CD4-positive, alpha-beta memory T cell (primary cell): ENCODE data around the gene NEIL3. TPM values are rescaled to one million over a fixed set of nuclear protein-coding genes. Genes with fewer than 3 reads are reported as not detected.
A peak's percentile ranks its signal among the peaks of the same experiment; 100 is the strongest.

Experiments used
- CTCF ChIA-PET: fragments of 350-600 bp; sonication (Branson Sonifier 250); formaldehyde crosslinking; loops from one replicate; lab custom pipeline; 2021; ENCODE audit warnings: inconsistent platforms; ENCODE audit not compliant: partially characterized antibody; lab: Charles Lee
- POLR2A ChIA-PET: fragments of 350-600 bp; sonication (Branson Sonifier 250); formaldehyde crosslinking; loops from one replicate; lab custom pipeline; 2021; ENCODE audit not compliant: partially characterized antibody; lab: Charles Lee
- DNase-seq, 5 donors: peaks; one replicate each; pipeline versions ENCODE4 v3.0.0 to v3.0.0-alpha.2; 2020 to 2022; ENCODE audit warnings: mixed read lengths in 1 of 5
- H3K27ac ChIP-seq: one replicate; pipeline ENCODE4 v1.7.0; 2013; ENCODE audit warnings: low read depth, low read length
- H3K27me3 ChIP-seq: 2 replicates; pipeline ENCODE4 v1.7.0; 2013; ENCODE audit warnings: mild to moderate bottlenecking, low read length, moderate library complexity; ENCODE audit not compliant: insufficient read depth
- H3K36me3 ChIP-seq: 2 replicates; pipeline ENCODE4 v1.7.0; 2013; ENCODE audit warnings: mild to moderate bottlenecking, low read length, moderate library complexity; ENCODE audit not compliant: insufficient read depth
- H3K4me1 ChIP-seq: 2 replicates; pipeline ENCODE4 v1.7.0; 2013; ENCODE audit warnings: mild to moderate bottlenecking, low read length, moderate library complexity; ENCODE audit not compliant: insufficient read depth
- H3K4me3 ChIP-seq, 2 donors: one replicate each; pipeline ENCODE4 v1.7.0; 2013; ENCODE audit warnings: low read length in 2 of 2, mild to moderate bottlenecking in 1 of 2
- H3K9me3 ChIP-seq, 2 donors: one replicate each; pipeline ENCODE4 v1.7.0; 2013; ENCODE audit warnings: low read length in 2 of 2, control low read depth in 1 of 2; ENCODE audit not compliant: control insufficient read depth in 1 of 2
- H3K27ac Mint-ChIP-seq, 7 donors: one replicate each; pipeline ENCODE4 v1.8.0; 2020 to 2021; ENCODE audit warnings: mixed read lengths in 7 of 7, mild to moderate bottlenecking in 6 of 7, inconsistent platforms in 3 of 7, moderate library complexity in 3 of 7
- H3K27me3 Mint-ChIP-seq, 2 donors: one replicate each; pipeline ENCODE4 v1.8.0; 2020 to 2021; ENCODE audit warnings: mixed read lengths in 2 of 2
- H3K36me3 Mint-ChIP-seq, 2 donors: one replicate each; pipeline ENCODE4 v1.8.0; 2020 to 2021; ENCODE audit warnings: mixed read lengths in 2 of 2, inconsistent platforms in 1 of 2, mild to moderate bottlenecking in 1 of 2
- H3K4me1 Mint-ChIP-seq, 4 donors: one replicate each; pipeline ENCODE4 v1.8.0; 2020 to 2021; ENCODE audit warnings: mixed read lengths in 4 of 4, mild to moderate bottlenecking in 1 of 4
- H3K4me3 Mint-ChIP-seq, 8 donors: one replicate each; pipeline ENCODE4 v1.8.0; 2020 to 2021; ENCODE audit warnings: mixed read lengths in 8 of 8, mild to moderate bottlenecking in 7 of 8, moderate library complexity in 6 of 8, inconsistent platforms in 3 of 8
- H3K9me3 Mint-ChIP-seq, 8 donors: one replicate each; pipeline ENCODE4 v1.8.0; 2020 to 2021; ENCODE audit warnings: mixed read lengths in 8 of 8, mild to moderate bottlenecking in 5 of 8, inconsistent platforms in 3 of 8, moderate library complexity in 1 of 8
- intact Hi-C: fragments of 100-400 bp; cut with micrococcal nuclease; formaldehyde crosslinking; loops from one replicate; pipeline ENCODE4 v1.15.1; 2023
- polyA plus RNA-seq, 2 donors: library from polyadenylated mRNA; unstranded; fragments of 300-500 nt; fragmentation: Illumina TruSeq; gene quantifications; one replicate each; pipeline ENCODE4 v1.2.3, GENCODE V29; 2021
- total RNA-seq, 2 experiments: library from RNA; stranded (reverse); gene quantifications; one replicate each; pipeline ENCODE4 v1.2.3, GENCODE V29; 2021

Gene NEIL3
- total and polyA plus RNA-seq, 4 experiments from 2014 or later: 0.10 to 0.17 (median 0.15) TPM; not detected in 1

GRCh38 chr4:177313263-177313662 lies 3.6 kb downstream of the NEIL3 start:
- peaks cover 66% of the 10 kb centered on the region for H3K4me1 ChIP-seq
- Mint-ChIP-seq H3K4me1 (peaks cover 35 to 72% (median 44%) of the 10 kb centered on the region in 4 donors), H3K36me3 (peaks cover 0 to 3% of the 10 kb centered on the region in 2 donors)

GRCh38 chr4:177315767-177316464 lies 6.2 kb downstream of the NEIL3 start:
- Mint-ChIP-seq H3K27ac (peak overlapping the region; percentile 1 to 88 (median 68)), H3K36me3 (no peaks in the 10 kb centered on the region), H3K4me3 (peak overlapping the region; percentile 65 to 89 (median 82)), H3K9me3 (no peaks in the 10 kb centered on the region), H3K4me1 (peaks cover 44 to 76% (median 51%) of the 10 kb centered on the region in 4 donors), H3K27me3 (no peaks in the 10 kb centered on the region)
- POLR2A ChIA-PET: interaction anchor here (1.3 to 1.8 kb wide), 2 partner anchors 9 to 126 kb away, joined by 3 to 12 read pairs; partner anchors contain the start of gene AGA
- CTCF ChIA-PET: no interaction called here
- intact Hi-C loops: no loop called here
- Histone ChIP-seq H3K9me3 (no peaks in the 10 kb centered on the region), H3K36me3 (no peaks in the 10 kb centered on the region), H3K4me1 (peaks cover 64% of the 10 kb centered on the region), H3K27me3 (no peaks in the 10 kb centered on the region), H3K27ac (peak overlapping the region; percentile 44), H3K4me3 (peak overlapping the region; percentile 45 to 62)
- peak in 2 of 5 donors; percentile 8 to 25 for DNase-seq

More at GRCh38 chr4:177313263-177313662, 3.6 kb downstream of the NEIL3 start:
- intact Hi-C loops: no loop called here
- Histone ChIP-seq H3K36me3 (no peaks in the 10 kb centered on the region), H3K9me3 (no peaks in the 10 kb centered on the region), H3K27me3 (no peaks in the 10 kb centered on the region), H3K4me3 (no peak overlapping the region), H3K27ac (no peak overlapping the region)
- POLR2A ChIA-PET: no interaction called here
- Mint-ChIP-seq H3K27ac (no peak overlapping the region), H3K9me3 (no peaks in the 10 kb centered on the region), H3K4me3 (peak overlapping the region in 1 of 8 donors; percentile 21), H3K27me3 (no peaks in the 10 kb centered on the region)
- CTCF ChIA-PET: interaction anchor here (1.5 kb wide), 1 partner anchor 11 kb away, joined by 3 read pairs; no protein-coding TSS in a partner anchor
- no peak for DNase-seq

- Histone ChIP-seq H3K4me3 (no peak overlapping the region), H3K4me1 (peaks cover 71% of the 10 kb centered on the region), H3K9me3 (no peaks in the 10 kb centered on the region), H3K27ac (no peak overlapping the region), H3K36me3 (no peaks in the 10 kb centered on the region), H3K27me3 (no peaks in the 10 kb centered on the region)
- Mint-ChIP-seq H3K4me1 (peaks cover 46 to 77% (median 66%) of the 10 kb centered on the region in 4 donors), H3K9me3 (no peaks in the 10 kb centered on the region), H3K36me3 (no peaks in the 10 kb centered on the region), H3K27me3 (no peaks in the 10 kb centered on the region), H3K27ac (peak overlapping the region in 5 of 7 donors; percentile 8 to 68 (median 46)), H3K4me3 (peak overlapping the region; percentile 13 to 63 (median 46))
- POLR2A ChIA-PET: interaction anchor here (1.4 to 5.1 kb wide), 2 partner anchors 11 kb away, joined by 5 to 41 read pairs; partner anchors contain the start of gene NEIL3
- CTCF ChIA-PET: interaction anchor here (0.7 to 2.0 kb wide), 6 partner anchors 12 to 70 kb away, joined by 3 to 5 read pairs (median 4); no protein-coding TSS in a partner anchor
- no peak for DNase-seq
- intact Hi-C loops: loop anchor here (5.0 kb wide), 1 partner anchor 998 kb away; no protein-coding TSS in a partner anchor
Observed at GRCh38 chr4:177320721-177321120, 11.0 kb downstream of the NEIL3 start.

GRCh38 chr4:177321647-177322046 lies 12.0 kb downstream of the NEIL3 start:
- H3K4me1 Mint-ChIP-seq: peaks cover 44 to 69% (median 62%) of the 10 kb centered on the region in 4 donors
- H3K4me3 Mint-ChIP-seq: no peak overlapping the region
- H3K9me3 Mint-ChIP-seq: no peaks in the 10 kb centered on the region
- H3K27me3 ChIP-seq: no peaks in the 10 kb centered on the region
- no peaks in the 10 kb centered on the region for H3K9me3 ChIP-seq
- H3K27ac ChIP-seq: no peak overlapping the region
- ChIA-PET POLR2A (interaction anchor here (5.1 kb wide), 1 partner anchor 12 kb away, joined by 41 read pairs; the partner anchor contains the start of gene NEIL3), CTCF (interaction anchor here (1.5 to 2.0 kb wide), 3 partner anchors 12 to 71 kb away, joined by 3 to 7 read pairs (median 5); partner anchors contain the start of gene NEIL3)
- intact Hi-C loops: loop anchor here (5.0 kb wide), 1 partner anchor 999 kb away; no protein-coding TSS in a partner anchor
- no peaks in the 10 kb centered on the region for H3K36me3 ChIP-seq
- no peak overlapping the region for H3K4me3 ChIP-seq
- H3K4me1 ChIP-seq: peaks cover 62% of the 10 kb centered on the region
- DNase-seq: no peak
- no peak overlapping the region for H3K27ac Mint-ChIP-seq
- no peaks in the 10 kb centered on the region for H3K27me3 Mint-ChIP-seq
- no peaks in the 10 kb centered on the region for H3K36me3 Mint-ChIP-seq

- Mint-ChIP-seq H3K27ac (peak overlapping the region in 2 of 7 donors; percentile 15 to 54), H3K27me3 (no peaks in the 10 kb centered on the region), H3K36me3 (no peaks in the 10 kb centered on the region), H3K4me3 (no peak overlapping the region), H3K4me1 (peaks cover 38 to 69% (median 57%) of the 10 kb centered on the region in 4 donors), H3K9me3 (no peaks in the 10 kb centered on the region)
- H3K9me3 ChIP-seq: no peaks in the 10 kb centered on the region
- DNase-seq: no peak
- H3K27ac ChIP-seq: no peak overlapping the region
- H3K36me3 ChIP-seq: no peaks in the 10 kb centered on the region
- no peaks in the 10 kb centered on the region for H3K27me3 ChIP-seq
- ChIA-PET CTCF (interaction anchor here (1.5 to 2.0 kb wide), 3 partner anchors 13 to 72 kb away, joined by 3 to 7 read pairs (median 5); partner anchors contain the start of gene NEIL3), POLR2A (interaction anchor here (5.1 kb wide), 1 partner anchor 13 kb away, joined by 41 read pairs; the partner anchor contains the start of gene NEIL3)
- intact Hi-C loops: loop anchor here (5.0 kb wide), 1 partner anchor 1000 kb away; no protein-coding TSS in a partner anchor
- H3K4me1 ChIP-seq: peaks cover 56% of the 10 kb centered on the region
- no peak overlapping the region for H3K4me3 ChIP-seq
Observed at GRCh38 chr4:177322266-177322665, 12.6 kb downstream of the NEIL3 start.

- Mint-ChIP-seq H3K9me3 (no peaks in the 10 kb centered on the region), H3K27me3 (no peaks in the 10 kb centered on the region), H3K4me1 (peaks cover 40 to 69% (median 55%) of the 10 kb centered on the region in 4 donors), H3K36me3 (no peaks in the 10 kb centered on the region), H3K27ac (peak overlapping the region in 1 of 7 donors; percentile 24), H3K4me3 (peak overlapping the region in 2 of 8 donors; percentile 19 to 31)
- CTCF ChIA-PET: interaction anchor here (1.8 to 2.0 kb wide), 2 partner anchors 14 to 15 kb away, joined by 5 to 7 read pairs; partner anchors contain the start of gene NEIL3
- no peak overlapping the region for H3K4me3 ChIP-seq
- H3K36me3 ChIP-seq: no peaks in the 10 kb centered on the region
- H3K27ac ChIP-seq: no peak overlapping the region
- DNase-seq: no peak
- intact Hi-C loops: loop anchor here (5.0 kb wide), 1 partner anchor 1001 kb away; no protein-coding TSS in a partner anchor
- no peaks in the 10 kb centered on the region for H3K9me3 ChIP-seq
- peaks cover 50% of the 10 kb centered on the region for H3K4me1 ChIP-seq
- no peaks in the 10 kb centered on the region for H3K27me3 ChIP-seq
- POLR2A ChIA-PET: interaction anchor here (5.1 kb wide), 1 partner anchor 13 kb away, joined by 41 read pairs; the partner anchor contains the start of gene NEIL3
Observed at GRCh38 chr4:177322881-177323280, 13.2 kb downstream of the NEIL3 start.
